ENCODE results near the gene C5AR1.
"Not testable (repeated sequence)": the region's sequence is repeated elsewhere in the genome, so short reads cannot be mapped to it uniquely, and the experiment has no call there.

C5AR1 gene

DNA sequence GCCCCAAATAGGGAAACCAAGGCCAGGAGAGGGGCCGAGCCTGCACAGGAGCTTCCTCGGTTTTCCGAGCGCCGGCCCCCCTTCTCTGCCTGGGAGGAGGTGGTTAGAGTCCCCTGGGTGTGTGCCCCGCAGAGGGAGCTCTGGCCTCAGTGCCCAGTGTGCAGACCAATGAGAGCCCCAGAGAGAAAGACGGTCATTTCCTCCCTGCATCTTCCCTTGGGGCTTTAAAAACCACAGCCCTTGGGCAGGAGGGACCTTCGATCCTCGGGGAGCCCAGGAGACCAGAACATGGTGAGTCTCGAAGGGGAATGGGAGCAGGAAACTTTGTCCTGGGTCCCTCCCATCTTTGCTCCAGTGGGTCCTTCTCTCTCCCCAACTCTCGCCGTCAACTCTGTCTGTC is at the start of gene C5AR1:
TSS of gene C5AR1 (plus strand) at position 254 of the 400 bp plus-strand sequence. CDS start at position 289, 35 bp downstream.
- no peak for DNase-seq

DNA sequence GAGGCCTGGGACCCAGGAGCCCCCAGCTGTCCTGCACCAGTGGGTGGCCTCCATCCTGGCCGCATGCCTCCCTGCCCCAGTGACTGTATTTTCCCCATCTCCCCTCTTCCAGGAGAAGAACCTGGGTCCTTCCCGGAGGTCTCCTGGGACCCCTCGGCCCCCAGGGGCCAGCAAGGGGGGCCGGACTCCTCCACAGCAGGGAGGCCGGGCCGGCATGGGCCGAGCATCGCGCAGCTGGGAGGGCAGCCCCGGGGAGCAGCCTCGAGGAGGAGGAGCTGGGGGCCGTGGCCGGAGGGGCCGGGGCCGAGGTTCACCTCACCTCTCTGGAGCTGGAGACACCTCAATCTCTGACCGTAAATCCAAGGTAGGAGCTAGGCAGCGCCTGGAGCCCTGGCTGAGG is 49.2 kb upstream of the C5AR1 start:
- DNase-seq = no peak

- DNase-seq = not testable (repeated sequence)
These were observed 47.5 kb upstream of the C5AR1 start for GRCh38 chr19:47261946-47262793.

DNA sequence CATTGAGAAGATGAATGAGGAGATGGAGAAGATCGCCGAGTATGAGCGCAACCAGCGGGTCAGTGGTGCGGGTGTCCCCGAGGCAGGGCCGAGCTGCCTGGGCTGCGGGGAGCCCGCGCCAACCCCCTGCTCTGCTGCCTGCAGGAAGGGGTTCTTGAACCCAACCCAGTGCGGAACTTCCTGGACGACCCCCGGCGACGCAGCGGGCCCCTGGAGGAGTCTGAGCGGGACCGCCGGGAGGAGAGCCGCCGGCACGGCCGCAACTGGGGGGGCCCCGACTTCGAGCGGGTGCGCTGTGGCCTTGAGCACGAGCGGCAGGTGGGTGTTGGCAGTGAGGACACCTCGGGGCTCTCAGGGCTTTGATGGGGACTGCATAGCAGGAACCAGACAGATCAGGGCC is 45.0 kb upstream of the C5AR1 start:
- DNase-seq = no peak

- no peak for DNase-seq
These were observed 43.2 kb upstream of the C5AR1 start for GRCh38 chr19:47266401-47266941.

- no peak for DNase-seq
These were observed 42.3 kb upstream of the C5AR1 start for GRCh38 chr19:47267350-47267759.

DNA sequence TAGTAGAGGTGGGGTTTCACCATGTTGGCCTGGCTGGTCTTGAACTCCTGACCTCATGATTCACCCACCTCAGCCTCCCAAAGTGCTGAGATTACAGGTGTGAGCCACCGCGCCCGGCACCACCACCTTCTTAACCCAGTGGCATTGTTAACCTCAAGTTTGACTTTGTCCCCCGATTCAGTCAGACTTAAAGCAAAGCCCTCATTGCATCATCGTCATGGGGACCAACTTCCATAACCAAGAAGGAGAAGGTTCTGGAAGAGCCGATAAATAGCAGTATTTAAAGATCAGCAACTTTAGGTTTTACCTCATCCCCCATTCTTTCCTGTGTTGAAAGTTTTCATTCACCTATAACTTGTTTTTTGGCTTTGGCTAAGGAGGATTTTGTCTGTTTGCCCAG is 41.6 kb upstream of the C5AR1 start:
- DNase-seq = no peak

- DNase-seq = no peak
These were observed 40.1 kb upstream of the C5AR1 start for GRCh38 chr19:47269596-47269995.

DNA sequence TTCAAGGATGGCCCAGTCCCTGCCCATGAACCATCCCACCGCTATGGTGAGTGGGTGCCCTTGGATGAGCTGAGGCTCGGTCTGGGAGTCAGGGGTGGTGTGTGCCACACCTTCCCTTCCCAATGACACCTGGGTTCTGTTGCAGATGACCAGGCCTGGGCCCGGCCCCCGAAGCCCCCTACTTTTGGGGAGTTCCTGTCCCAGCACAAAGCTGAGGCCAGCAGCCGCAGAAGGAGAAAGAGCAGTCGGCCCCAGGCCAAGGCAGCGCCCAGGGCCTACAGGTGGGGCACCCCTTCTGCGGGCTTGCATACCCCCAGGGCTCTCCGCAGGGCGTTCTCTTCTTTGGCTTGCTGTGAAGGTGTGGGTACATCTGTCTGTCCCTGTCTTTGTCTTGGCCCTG is 39.3 kb upstream of the C5AR1 start:
- DNase-seq = no peak

- no peak for DNase-seq
These were observed 37.7 kb upstream of the C5AR1 start for GRCh38 chr19:47271949-47272348.

DNA sequence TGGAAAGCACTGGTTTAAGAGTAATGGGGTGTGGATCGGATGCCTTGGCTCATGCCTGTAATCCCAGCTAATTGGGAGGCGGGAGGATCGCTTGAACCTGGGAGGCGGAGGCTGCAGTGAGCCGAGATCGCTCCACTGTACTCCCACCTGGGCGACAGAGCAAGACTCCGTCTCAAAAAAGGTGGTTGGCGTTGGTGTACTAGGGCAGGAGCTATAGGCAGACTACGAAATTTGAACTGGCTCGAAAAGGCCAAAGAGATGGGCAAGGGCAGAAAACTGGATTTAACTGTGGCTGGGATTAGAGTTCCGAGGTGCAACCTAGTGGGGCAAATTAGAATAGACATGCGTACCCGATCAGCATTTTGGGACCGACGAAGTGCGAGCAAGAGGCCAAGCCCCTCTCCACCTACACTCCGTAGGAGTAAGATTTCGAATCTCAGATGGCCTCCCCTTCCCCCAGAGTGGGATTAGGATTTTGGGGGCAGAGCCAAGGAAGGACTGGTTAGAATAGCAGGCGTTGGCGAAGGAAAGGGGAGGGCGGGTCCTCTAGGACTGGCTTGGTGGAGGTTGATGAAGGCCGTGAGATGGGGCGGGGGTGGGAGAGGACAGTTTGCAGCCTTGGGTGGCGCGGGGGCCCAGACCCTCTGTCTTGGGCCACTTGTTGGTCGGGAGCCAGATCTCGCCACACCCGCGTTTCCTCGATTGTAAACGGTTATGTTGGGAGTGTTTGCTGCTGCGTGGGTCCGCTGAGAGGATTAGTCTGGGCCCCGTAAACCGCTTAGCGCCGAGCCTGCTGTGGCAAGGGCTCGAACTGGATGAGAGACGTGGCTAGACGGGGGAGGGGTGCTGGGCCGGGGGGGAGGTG is 37.0 kb upstream of the C5AR1 start:
- DNase-seq = no peak

DNA sequence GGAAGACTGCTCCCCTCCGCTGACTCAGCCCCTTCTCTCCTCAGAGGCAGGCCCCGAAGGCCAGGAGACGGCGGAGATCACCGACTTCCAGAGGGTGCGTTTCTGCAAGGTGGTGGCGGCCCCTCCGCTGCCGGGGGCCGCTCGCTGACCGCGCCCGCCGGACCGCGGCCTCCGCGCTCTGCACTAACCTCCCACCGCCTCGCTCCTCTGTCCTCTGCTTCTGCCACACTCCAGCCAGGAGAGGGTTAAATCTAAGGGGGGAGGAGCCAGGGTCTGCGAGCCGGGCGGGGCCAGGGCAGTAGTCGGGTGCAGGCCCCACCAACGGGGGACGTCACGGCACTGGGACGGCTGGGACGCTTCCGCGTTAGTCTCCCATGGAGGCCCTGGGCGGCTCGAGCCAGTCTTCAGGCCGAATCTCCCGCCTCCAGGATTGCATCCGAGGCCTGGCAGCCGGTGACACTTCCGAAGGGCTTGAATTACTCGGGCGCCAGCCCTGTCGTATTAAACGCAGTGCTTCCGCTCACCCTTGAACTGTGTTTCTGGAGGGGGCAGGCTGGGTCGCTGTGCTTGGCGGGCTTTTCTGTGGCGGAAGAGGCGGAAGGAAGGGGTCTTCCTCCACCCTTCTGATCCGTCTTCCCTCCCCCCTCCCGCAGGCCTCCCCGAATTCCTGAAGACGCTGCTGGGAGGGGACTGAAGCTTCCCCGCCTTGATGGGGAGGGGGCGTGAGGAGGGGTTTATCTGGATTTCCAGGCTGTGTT is 36.2 kb upstream of the C5AR1 start:
- DNase-seq = peak; percentile 91

GRCh38 chr19:47274071-47274890 is 35.4 kb upstream of the C5AR1 start, which contains the start of gene INAFM1:
Gene INAFM1 (plus strand): TSS chr19:47274885. CDS start chr19:47274920, 35 bp downstream.
- peak; percentile 96 for DNase-seq

DNA sequence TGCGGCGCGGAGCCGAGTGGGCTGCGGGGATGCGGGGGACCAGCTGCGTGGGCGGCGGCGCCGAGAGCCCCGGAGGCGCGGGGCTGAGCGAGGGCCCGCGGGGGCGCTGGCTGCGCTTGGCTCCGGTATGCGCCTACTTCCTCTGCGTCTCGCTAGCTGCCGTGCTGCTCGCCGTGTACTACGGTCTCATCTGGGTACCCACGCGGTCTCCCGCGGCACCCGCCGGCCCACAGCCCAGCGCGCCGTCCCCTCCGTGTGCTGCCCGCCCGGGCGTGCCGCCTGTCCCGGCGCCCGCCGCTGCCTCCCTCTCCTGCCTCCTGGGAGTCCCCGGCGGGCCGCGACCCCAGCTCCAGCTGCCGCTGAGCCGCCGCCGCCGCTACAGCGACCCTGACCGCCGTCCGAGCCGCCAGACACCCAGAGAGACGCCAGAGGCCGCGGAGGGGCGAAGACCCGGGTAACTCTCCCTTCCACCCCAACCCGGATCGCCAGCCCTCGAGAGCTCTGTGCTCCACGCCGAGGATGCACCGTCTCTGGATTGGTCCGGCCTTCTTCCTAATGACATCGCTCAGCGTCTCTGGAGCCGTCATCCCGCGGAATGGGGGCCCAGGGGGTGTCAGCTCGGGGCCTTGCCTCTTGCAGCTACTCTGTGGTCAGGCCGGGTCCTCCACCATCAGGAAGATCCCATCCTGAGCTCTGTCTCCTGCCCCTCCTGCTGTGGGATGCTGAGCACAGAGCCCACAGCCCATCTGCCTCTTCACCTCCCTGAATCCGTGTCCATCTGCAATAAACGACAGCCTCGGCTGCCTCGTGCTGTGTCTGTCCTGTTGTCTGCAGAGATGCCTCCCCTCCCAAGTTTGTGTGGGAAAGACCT is 34.5 kb upstream of the C5AR1 start:
- no peak for DNase-seq

DNA sequence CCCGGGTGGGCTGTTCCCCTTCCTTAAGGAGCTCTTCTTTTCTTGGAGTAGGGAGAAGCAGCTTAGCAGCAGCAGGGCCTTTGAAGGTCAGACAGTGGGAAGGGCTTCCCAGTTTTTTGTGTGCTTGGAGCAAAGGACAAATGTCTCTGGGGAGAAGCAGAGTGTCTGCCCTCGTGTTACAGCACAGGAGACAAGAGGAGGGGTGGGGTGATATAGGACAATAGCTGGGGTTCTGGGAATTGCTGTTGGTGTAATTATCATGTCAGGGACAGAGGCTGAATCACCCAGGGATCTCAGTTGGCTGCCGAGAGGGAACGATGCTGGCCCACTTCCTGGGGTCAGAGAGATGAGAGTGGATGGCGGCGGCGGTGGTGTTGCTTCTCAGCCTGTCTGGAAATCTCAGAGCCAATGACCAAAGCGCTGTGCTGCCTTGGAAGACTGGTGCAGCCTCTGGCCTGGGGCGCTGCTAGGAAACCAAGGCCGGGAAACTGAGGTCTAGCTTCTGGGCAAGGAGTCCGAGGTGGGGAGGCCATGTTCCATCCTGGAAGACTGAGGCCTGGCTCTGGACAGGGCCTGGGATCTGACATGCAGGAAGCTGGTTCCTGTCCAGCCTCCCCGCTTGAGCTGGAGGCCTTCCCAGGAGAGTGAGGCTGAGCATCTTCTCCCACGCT is 33.7 kb upstream of the C5AR1 start:
- DNase-seq = no peak

DNA sequence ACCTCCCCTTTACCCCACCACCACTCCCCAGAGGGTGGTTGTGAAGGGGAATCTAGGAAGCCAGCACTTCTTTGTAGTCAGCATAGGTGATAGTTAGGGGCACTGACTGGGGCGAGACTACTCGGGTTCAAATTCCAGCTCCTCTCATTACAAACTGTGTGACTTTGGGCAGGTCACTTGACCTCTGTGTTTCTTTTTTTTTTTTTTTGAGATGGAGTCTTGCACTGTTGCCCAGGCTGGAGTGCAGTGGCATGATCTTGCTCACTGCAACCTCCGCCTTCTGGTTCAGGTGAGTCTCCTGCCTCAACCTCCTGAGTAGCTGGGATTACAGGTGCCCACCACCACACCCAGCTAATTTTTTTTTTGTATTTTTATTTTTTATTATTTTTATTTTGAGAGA is 33.1 kb upstream of the C5AR1 start:
- not testable (repeated sequence) for DNase-seq

DNA sequence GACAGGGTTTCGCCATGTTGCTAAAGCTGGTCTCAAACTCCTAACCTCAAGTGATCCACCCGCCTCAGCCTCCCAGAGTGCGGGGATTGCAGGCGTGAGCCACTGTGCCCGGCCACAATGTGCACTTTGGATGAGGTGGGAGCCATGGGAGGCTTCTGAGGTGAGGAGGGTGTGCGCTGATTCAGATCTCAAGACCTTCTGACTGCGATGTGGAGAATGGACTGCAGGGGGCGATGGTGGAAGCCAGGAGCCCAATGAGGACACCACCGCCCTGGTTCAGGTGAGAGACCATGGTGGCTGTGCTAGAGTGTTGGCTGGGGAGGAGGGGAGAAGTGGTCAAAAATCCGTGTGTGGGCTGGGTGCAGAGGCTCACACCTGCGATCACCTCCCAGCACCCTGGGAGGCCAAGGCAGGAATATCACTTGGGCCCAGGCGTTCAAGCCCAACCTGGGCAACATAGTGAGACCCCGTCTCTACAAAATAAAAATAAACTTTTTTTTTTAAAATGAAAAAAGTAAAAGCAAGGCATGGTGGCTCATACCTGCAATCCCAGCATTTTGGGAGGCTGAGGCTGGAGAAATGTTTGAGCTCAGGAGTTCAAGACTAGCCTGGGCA is 29.4 kb upstream of the C5AR1 start:
- DNase-seq = peak; percentile 45

DNA sequence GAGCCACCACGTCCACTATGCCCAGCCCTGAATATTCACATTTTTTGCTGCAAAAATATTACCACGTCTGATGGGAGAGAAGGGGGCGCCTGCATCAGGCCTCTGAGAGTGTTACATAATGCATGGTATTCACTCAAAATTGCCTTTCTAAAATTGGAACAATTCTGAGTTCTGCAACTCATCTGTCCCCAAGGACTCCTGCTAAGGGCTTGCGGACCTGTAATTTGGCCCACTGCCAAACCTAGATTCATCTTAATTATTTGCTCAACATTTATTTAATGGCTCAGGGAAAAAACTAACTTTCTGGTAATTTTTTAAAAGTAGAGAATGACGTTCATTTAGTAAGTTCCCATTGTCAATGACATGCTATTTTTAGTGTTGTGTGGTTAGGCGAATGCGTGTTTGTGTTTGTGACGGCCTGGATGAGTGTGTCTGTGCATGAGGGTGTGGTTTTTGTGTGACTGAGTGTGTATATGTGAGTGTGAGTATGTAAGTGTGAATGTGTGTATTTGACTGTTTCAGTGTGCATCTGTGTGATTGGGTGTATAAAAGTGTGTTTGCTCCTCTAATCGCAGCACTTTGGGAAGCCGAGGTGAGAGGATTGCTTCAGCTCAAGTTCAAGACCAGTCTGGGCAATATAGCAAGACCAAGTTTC is 26.1 kb upstream of the C5AR1 start:
- no peak for DNase-seq

DNA sequence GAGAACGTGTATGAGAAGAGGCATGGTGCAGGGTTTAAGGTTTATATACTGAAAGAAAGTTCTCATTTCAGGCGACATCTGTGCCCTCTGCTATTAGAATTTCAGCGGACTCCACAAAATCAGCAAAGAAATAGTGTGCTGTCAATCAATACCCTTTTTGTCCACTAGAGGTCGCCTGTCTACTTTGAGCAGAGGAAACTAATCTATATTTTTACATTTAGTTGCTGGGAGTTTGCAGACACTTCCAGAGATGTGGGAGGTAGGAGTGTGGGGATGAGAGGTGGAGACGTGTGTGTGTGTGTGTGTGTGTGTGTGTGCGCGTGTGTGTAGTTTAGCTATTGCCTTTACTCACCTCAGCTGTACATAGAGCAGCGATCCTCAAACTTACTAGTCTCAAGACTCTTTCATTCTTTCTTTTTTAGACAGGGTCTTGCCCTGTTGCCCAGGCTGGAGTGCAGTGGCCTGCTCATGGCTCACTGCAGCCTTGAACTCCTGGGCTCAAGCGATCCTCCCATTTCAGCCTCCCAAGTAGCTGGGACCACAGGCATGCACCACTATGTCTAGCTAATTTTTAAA is 25.2 kb upstream of the C5AR1 start:
- DNase-seq = peak; percentile 76

Data from CD4-positive, alpha-beta T cell treated with Interleukin-4 for 4 hours (primary cell).